K562 (cell line): ENCODE data around the gene C6orf89. TPM values are rescaled to one million over a fixed set of nuclear protein-coding genes. Genes with fewer than 3 reads are reported as not detected.
A peak's percentile ranks its signal among the peaks of the same experiment; 100 is the strongest.

ENCODE experiments used
- ATAC-seq: fragments of 200-7000 bp; cut with Tn5 transposase; 3 replicates; pipeline ENCODE4 v1.9.1; 2020; ENCODE audit warnings: moderate library complexity
- BruUV-seq: library from RNA; stranded (reverse); fragments of 400-500 nt; replicated peaks from 2 replicates; lab custom pipeline; 2021; lab: Mats Ljungman, UMichigan
- CTCF ChIA-PET: fragments of 300-600 bp; formaldehyde crosslinking; extraction: SDS; loops from one replicate; lab custom pipeline; 2021; ENCODE audit warnings: low intra/inter-chr PET ratio; lab: Yijun Ruan, JAX
- POLR2A ChIA-PET: fragments of 300-600, 350-650 bp; sonication (Branson Sonifier 250); formaldehyde crosslinking; extraction: SDS; loops from one replicate; lab custom pipeline; 2021; ENCODE audit warnings: antibody characterized with exemption, inconsistent platforms; lab: Yijun Ruan, JAX
- DNase-seq, 4 experiments: peaks; one replicate each; pipeline versions ENCODE4 v3.0.0 to v3.0.0-alpha.2; 2011 to 2018; ENCODE audit warnings: low spot score in 3 of 4, mixed read lengths in 3 of 4; ENCODE audit errors: extremely low read depth in 1 of 4
- FAIRE-seq: peaks from 2 replicates; lab custom pipeline; 2011; peaks lifted over from hg19 to GRCh38; lab: Jason Lieb, UNC
- H2AFZ ChIP-seq: 2 replicates; pipeline ENCODE4 v1.6.0; 2011; ENCODE audit warnings: low read depth, low read length, control low read depth, inconsistent platforms
- H3K27ac ChIP-seq: fragments of 200-600 bp; 3 replicates; pipeline ENCODE4 v1.8.0; 2011; ENCODE audit warnings: low read depth, mild to moderate bottlenecking, control low read depth, inconsistent platforms, low read length, moderate library complexity, mixed read lengths; ENCODE audit errors: extremely low read depth
- H3K27me3 ChIP-seq, 2 experiments: fragments of 300-600 bp in 1 of 2; 2 replicates in 1 of 2; 3 replicates in 1 of 2; pipeline versions ENCODE4 v1.6.0 to v1.8.0; 2011; ENCODE audit warnings: inconsistent platforms in 2 of 2, low read length in 2 of 2, mild to moderate bottlenecking in 1 of 2, mixed read lengths in 1 of 2, moderate library complexity in 1 of 2; ENCODE audit not compliant: control insufficient read depth in 2 of 2, insufficient read depth in 2 of 2
- H3K36me3 ChIP-seq: fragments of 300-600 bp; 3 replicates; pipeline ENCODE4 v1.8.0; 2011; ENCODE audit warnings: mild to moderate bottlenecking, low read length, inconsistent platforms; ENCODE audit not compliant: control insufficient read depth, insufficient read depth
- H3K4me1 ChIP-seq, 2 experiments: fragments of 200-600 bp in 1 of 2; replicated peaks in 1 of 2; 2 replicates in 1 of 2; 3 replicates in 1 of 2; pipeline versions ENCODE4 v1.5.1 to v1.8.0; 2011; ENCODE audit warnings: inconsistent platforms in 2 of 2, low read length in 2 of 2, mild to moderate bottlenecking in 1 of 2, mixed read lengths in 1 of 2, moderate library complexity in 1 of 2; ENCODE audit not compliant: control insufficient read depth in 2 of 2, insufficient read depth in 2 of 2
- H3K4me2 ChIP-seq: 2 replicates; pipeline ENCODE4 v1.6.1; 2011; ENCODE audit warnings: low read length, control low read depth, inconsistent platforms, mixed read lengths; ENCODE audit not compliant: insufficient read depth
- H3K4me3 ChIP-seq: fragments of 200-600 bp; sonication (generic), shearing (Covaris generic); 2 replicates; pipeline ENCODE4 v1.5.1; 2016; ENCODE audit warnings: control low read depth, inconsistent platforms
- H3K79me2 ChIP-seq: fragments of 200-600 bp; 3 replicates; pipeline ENCODE4 v1.8.0; 2011; ENCODE audit warnings: low read length, inconsistent platforms; ENCODE audit not compliant: control insufficient read depth, insufficient read depth
- H3K9ac ChIP-seq, 2 experiments: 2 replicates each; pipeline versions ENCODE4 v1.6.0 to v1.6.1; 2011; ENCODE audit warnings: low read depth in 2 of 2, low read length in 2 of 2, control low read depth in 1 of 2, inconsistent platforms in 1 of 2, mild to moderate bottlenecking in 1 of 2, mixed read lengths in 1 of 2; ENCODE audit not compliant: insufficient read depth in 1 of 2
- H3K9me1 ChIP-seq: one replicate; pipeline ENCODE4 v1.6.0; 2011; ENCODE audit warnings: inconsistent platforms, mild to moderate bottlenecking, low read length, moderate library complexity; ENCODE audit not compliant: control insufficient read depth, insufficient read depth
- H3K9me3 ChIP-seq: replicated peaks from 2 replicates; pipeline ENCODE4 v1.5.1; 2011; ENCODE audit warnings: low read depth, low read length, inconsistent platforms; ENCODE audit not compliant: control insufficient read depth, insufficient read depth
- H4K20me1 ChIP-seq: replicated peaks from 2 replicates; pipeline ENCODE4 v1.6.1; 2011; ENCODE audit warnings: low read length, inconsistent platforms, mixed read lengths; ENCODE audit not compliant: control insufficient read depth, insufficient read depth
- ARHGAP35 ChIP-seq: fragments of 450-650 bp; IDR thresholded peaks from 2 replicates; pipeline ENCODE4 v1.6.1; 2018; ENCODE audit not compliant: partially characterized antibody
- BRD4 ChIP-seq: fragments of 200-600 bp; sonication (generic); IDR thresholded peaks from 2 replicates; pipeline ENCODE4 v1.6.1; 2017; ENCODE audit warnings: inconsistent platforms
- CREM ChIP-seq: IDR thresholded peaks from 2 replicates; pipeline ENCODE4 v1.6.1; 2014; ENCODE audit warnings: antibody characterized with exemption, low read depth
- E2F8 ChIP-seq: fragments of 450-650 bp; IDR thresholded peaks from 2 replicates; pipeline ENCODE4 v1.7.1; 2018; ENCODE audit warnings: mild to moderate bottlenecking, low read depth; ENCODE audit not compliant: partially characterized antibody
- ELF2 ChIP-seq: fragments of 250-450 bp; sonication (Bioruptor Pico); IDR thresholded peaks from 2 replicates; pipeline ENCODE4 v1.5.0; 2021; ENCODE audit warnings: mild to moderate bottlenecking
- FOXA3 ChIP-seq, 2 experiments: fragments of 450-650 bp in 1 of 2; sonication (generic) in 1 of 2; formaldehyde crosslinking; IDR thresholded peaks in 1 of 2; conservative IDR thresholded peaks in 1 of 2; 2 replicates each; pipeline versions ENCODE4 v1.4.0 to v1.8.0; 2020 to 2022; ENCODE audit warnings: mild to moderate bottlenecking in 2 of 2, missing genetic modification reagents in 1 of 2
- HDAC2 ChIP-seq: fragments of 450-650 bp; IDR thresholded peaks from 2 replicates; pipeline ENCODE4 v1.6.1; 2016; ENCODE audit warnings: mild to moderate bottlenecking
- HDGF ChIP-seq: fragments of 450-650 bp; IDR thresholded peaks from 2 replicates; pipeline ENCODE4 v1.6.1; 2016
- NR2C2 ChIP-seq, 2 experiments: fragments of 200-800 bp in 1 of 2; sonication (Bioruptor generic) in 1 of 2; sonication (generic) in 1 of 2; formaldehyde crosslinking in 1 of 2; IDR thresholded peaks; 2 replicates each; pipeline versions ENCODE4 v1.6.1 to v1.8.0; 2016 to 2022; ENCODE audit warnings: mild to moderate bottlenecking in 1 of 2, missing compliant biosample characterization in 1 of 2, missing genetic modification characterization in 1 of 2, missing genetic modification reagents in 1 of 2
- SRSF3 ChIP-seq: fragments of 200-400 bp; formaldehyde crosslinking; IDR thresholded peaks from 2 replicates; pipeline ENCODE4 v1.6.1; 2016; ENCODE audit warnings: mild to moderate bottlenecking, low read length, moderate library complexity; ENCODE audit not compliant: insufficient read depth
- STAT5A ChIP-seq: IDR thresholded peaks from 2 replicates; pipeline ENCODE4 v1.6.1; 2012; ENCODE audit warnings: low read length, inconsistent platforms, borderline replicate concordance
- ZBTB33 ChIP-seq: sonication (generic); formaldehyde crosslinking; IDR thresholded peaks from 2 replicates; pipeline ENCODE4 v1.8.1; 2023; ENCODE audit warnings: mild to moderate bottlenecking, missing genetic modification reagents
- ZNF584 ChIP-seq: fragments of 200-800 bp; sonication (Bioruptor generic); IDR thresholded peaks from 2 replicates; pipeline ENCODE4 v1.6.1; 2016; ENCODE audit warnings: low read depth, mild to moderate bottlenecking, missing genetic modification characterization, missing compliant biosample characterization
- WGBS: fragments of 100-300 bp; shearing (Covaris generic); methylation state at CpG from one replicate; pipeline ENCODE4 v1.1.6; 2016; ENCODE audit warnings: low coverage, mixed read lengths; ENCODE audit not compliant: insufficient coverage; ENCODE audit errors: missing lambda C conversion rate; 5-methylcytosine and 5-hydroxymethylcytosine counted together
- in situ Hi-C: fragments of 300-500 bp; cut with MboI; formaldehyde crosslinking; loops from 4 replicates; pipeline ENCODE4 v1.15.0; 2018; ENCODE audit warnings: inconsistent platforms, mixed read lengths
- intact Hi-C: fragments of 100-400 bp; cut with micrococcal nuclease; formaldehyde crosslinking; loops from 2 replicates; pipeline ENCODE4 v1.14.2; 2022
- polyA plus RNA-seq, 8 experiments: library from polyadenylated mRNA; depleted of rRNA in 4 of 8; stranded (reverse) in 5 of 8; unstranded in 3 of 8; fragments of >200 nt; fragmentation: Nextera tagmentation in 2 of 8; fragmentation: Illumina TruSeq in 1 of 8; extraction: Ambion mirVana in 2 of 8; extraction: Trizol in 1 of 8; gene quantifications; 2 replicates each; pipeline versions ENCODE4 v1.2.1 to v1.2.3, GENCODE V29; 2011 to 2014; ENCODE audit warnings: inconsistent platforms in 1 of 8, missing spikeins in 1 of 8
- total RNA-seq, 7 experiments: library from RNA; depleted of rRNA in 6 of 7; stranded (reverse); fragments of >200 nt in 6 of 7; fragmentation: Illumina TruSeq in 2 of 7; extraction: Trizol in 2 of 7; gene quantifications; 2 replicates each; pipeline versions ENCODE4 v1.2.1 to v1.2.3, GENCODE V29; 2011 to 2021; ENCODE audit warnings: low replicate concordance in 1 of 7

Gene C6orf89
- total and polyA plus RNA-seq, 9 of the 15 experiments (the other 6 are each of a cell fraction or from before 2014, with no cell fraction given) = 35.2 to 111 (median 58.5) TPM

DNA sequence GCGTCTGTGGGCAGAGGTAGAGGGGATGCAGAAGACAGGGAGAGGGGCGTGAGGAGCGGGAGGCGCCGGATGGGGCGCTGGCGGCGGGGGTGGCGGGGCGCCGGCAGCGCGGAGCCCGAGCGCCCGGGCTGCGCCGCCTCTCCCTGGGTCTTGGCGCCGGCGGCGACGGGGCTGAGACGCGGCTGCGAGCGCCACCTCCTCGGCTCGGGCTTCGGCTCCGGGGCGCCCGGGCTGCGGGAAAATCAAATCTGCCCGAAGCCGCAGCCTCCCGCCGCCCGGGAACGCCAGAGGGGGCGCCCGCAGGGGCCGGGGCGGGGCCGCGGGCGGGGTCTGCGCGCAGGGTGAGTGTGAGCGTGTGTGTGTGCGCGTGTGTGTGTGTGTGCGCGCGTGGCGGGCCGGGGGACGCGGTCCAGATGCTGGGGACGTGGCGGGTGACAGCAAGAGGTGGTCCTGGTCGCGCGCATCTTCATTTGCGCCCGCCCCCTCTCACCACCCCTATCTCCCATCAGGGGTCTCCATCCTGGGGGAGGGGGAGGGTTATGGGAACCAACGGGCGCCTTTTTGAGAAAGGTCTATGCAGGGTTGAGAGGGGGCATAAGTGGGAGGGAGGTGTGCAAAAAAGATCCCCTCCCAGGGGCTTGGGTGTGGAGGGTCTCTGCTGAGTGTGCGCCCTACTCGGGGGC, 45.9 kb upstream of the C6orf89 start (continued):
- TF ChIP-seq ELF2 (CRISPR knock-in tag) (no peak), HDAC2 (no peak), ZNF584 (CRISPR knock-in tag) (no peak), SRSF3 (no peak)

GRCh38 chr6:36840432-36841403, 45.0 kb upstream of the C6orf89 start:
- no peaks in the 10 kb centered on the region for H4K20me1 ChIP-seq
- H3K4me2 ChIP-seq = peak overlapping the region; percentile 47; the same call in 1 of the 2 replicates
- ATAC-seq (no peak), DNase-seq (no peak), FAIRE-seq (peak; percentile 78)
- no peaks in the 10 kb centered on the region for H3K9me3 ChIP-seq
- no peaks in the 10 kb centered on the region for H3K79me2 ChIP-seq
- WGBS = 62% methylated on average over 43 of the region's 44 CpGs
- intact Hi-C loops = no loop called here
- peaks cover 6 to 9% of the 10 kb centered on the region in 2 experiments; a peak in 3 of 5 replicates for H3K27me3 ChIP-seq
- no TSS peak for BruUV-seq
- ChIA-PET POLR2A (interaction anchor here (0.8 kb wide), 1 partner anchor 11 kb away, joined by 4 read pairs; no protein-coding TSS in a partner anchor), CTCF (interaction anchor here (0.9 kb wide), 1 partner anchor 74 kb away, joined by 3 read pairs; no protein-coding TSS in a partner anchor)
- peak overlapping the region; percentile 47; the same call in 1 of the 2 replicates for H2AFZ ChIP-seq
- H3K27ac ChIP-seq = no peak overlapping the region
- peak overlapping the region in 1 of 2 experiments; percentile 68; a peak in 2 of 4 replicates for H3K9ac ChIP-seq
- in situ Hi-C loops = no loop called here
- no peaks in the 10 kb centered on the region for H3K9me1 ChIP-seq
- no peaks in the 10 kb centered on the region for H3K36me3 ChIP-seq
- H3K4me3 ChIP-seq = no peak overlapping the region
- peaks cover 20 to 37% of the 10 kb centered on the region in 2 experiments for H3K4me1 ChIP-seq
- TF ChIP-seq ARHGAP35 = no peak
- TF ChIP-seq E2F8 = no peak
- no peak for TF ChIP-seq STAT5A
- TF ChIP-seq HDGF = no peak
- no peak for TF ChIP-seq BRD4
- TF ChIP-seq CREM = no peak
- TF ChIP-seq NR2C2 (CRISPR knock-in tag; IDR thresholded peaks at IDR 0.05) = no peak
- no peak for TF ChIP-seq NR2C2 (tag; IDR thresholded peaks at IDR 0.05)
- TF ChIP-seq ZBTB33 (CRISPR knock-in tag) = peak; percentile 95
- 0 out of 4 replicates have a peak, but pooled peaks of 1 of the 2 experiments have one; percentile 13 for TF ChIP-seq FOXA3 (CRISPR knock-in tag; conservative IDR thresholded peaks at IDR 0.05 in 1 of 2, IDR thresholded peaks at IDR 0.05 in 1 of 2)
